Measurements from ENCODE around the gene RRAGD. TPM values are rescaled to one million over a fixed set of nuclear protein-coding genes. Genes with fewer than 3 reads are reported as not detected.
A peak's percentile ranks its signal among the peaks of the same experiment; 100 is the strongest.

The RRAGD gene
- total and polyA plus RNA-seq, 12 donors: 18.1 to 130 (median 115) TPM

GRCh38 chr6:89328976-89329375, 83.1 kb downstream of the RRAGD start:
- H3K9me3 ChIP-seq: no peaks in the 10 kb centered on the region
- H3K4me1 ChIP-seq: peaks cover 0 to 11% (median 6%) of the 10 kb centered on the region in 9 donors
- no peak overlapping the region for H3K4me3 ChIP-seq
- intact Hi-C loops (cut with DNase I): no loop called here
- H3K27ac ChIP-seq: no peak overlapping the region
- peaks cover 0 to 94% (median 27%) of the 10 kb centered on the region in 9 donors for H3K36me3 ChIP-seq
- ATAC-seq (no peak), DNase-seq (no peak)
- H3K27me3 ChIP-seq: no peaks in the 10 kb centered on the region
- WGBS, 2 donors: 88 to 90% methylated on average over 1 of the region's 1 CpG
- TF ChIP-seq CTCF (IDR thresholded peaks at IDR 0.05): no peak

GRCh38 chr6:89324304-89324703, 87.8 kb downstream of the RRAGD start:
- peaks cover 0 to 53% (median 17%) of the 10 kb centered on the region in 9 donors for H3K36me3 ChIP-seq
- 88 to 92% methylated on average over 3 of the region's 3 CpGs for WGBS, 2 donors

GRCh38 chr6:89323511-89323971, 88.5 kb downstream of the RRAGD start:
- H3K27ac ChIP-seq: peak overlapping the region in 6 of 10 donors; percentile 9 to 55 (median 36)
- H3K4me3 ChIP-seq: no peak overlapping the region
- DNase-seq (no peak), ATAC-seq (peak in 7 of 8 donors; percentile 20 to 61 (median 51))
- no peak for TF ChIP-seq CTCF (IDR thresholded peaks at IDR 0.05)
- intact Hi-C loops (cut with DNase I): no loop called here
- H3K4me1 ChIP-seq: peaks cover 0 to 42% (median 17%) of the 10 kb centered on the region in 9 donors
- WGBS, 2 donors: 39 to 43% methylated on average over 3 of the region's 3 CpGs
- H3K9me3 ChIP-seq: peaks cover 0 to 10% (median 0%) of the 10 kb centered on the region in 11 donors
- no peaks in the 10 kb centered on the region for H3K27me3 ChIP-seq
- peaks cover 0 to 45% (median 17%) of the 10 kb centered on the region in 9 donors for H3K36me3 ChIP-seq

More at GRCh38 chr6:89324304-89324703, 87.8 kb downstream of the RRAGD start:
- no peaks in the 10 kb centered on the region for H3K27me3 ChIP-seq
- intact Hi-C loops (cut with DNase I): no loop called here
- no peak overlapping the region for H3K4me3 ChIP-seq
- peak overlapping the region in 5 of 10 donors; percentile 36 to 55 (median 37) for H3K27ac ChIP-seq
- peaks cover 0 to 10% (median 0%) of the 10 kb centered on the region in 11 donors for H3K9me3 ChIP-seq
- TF ChIP-seq CTCF (IDR thresholded peaks at IDR 0.05): no peak
- ATAC-seq (no peak), DNase-seq (no peak)
- H3K4me1 ChIP-seq: peaks cover 0 to 42% (median 17%) of the 10 kb centered on the region in 9 donors

GRCh38 chr6:89321131-89321970, 90.7 kb downstream of the RRAGD start:
- H3K36me3 ChIP-seq: peaks cover 0 to 23% (median 5%) of the 10 kb centered on the region in 9 donors
- H3K9me3 ChIP-seq: peaks cover 0 to 10% (median 0%) of the 10 kb centered on the region in 11 donors
- H3K27me3 ChIP-seq: no peaks in the 10 kb centered on the region
- no peak overlapping the region for H3K27ac ChIP-seq
- no peak for TF ChIP-seq CTCF (IDR thresholded peaks at IDR 0.05)
- H3K4me3 ChIP-seq: peak overlapping the region in 1 of 10 donors; percentile 3
- intact Hi-C loops (cut with DNase I): no loop called here
- whole genome bisulfite sequencing, 2 donors: 81 to 83% methylated on average over 9 of the region's 9 CpGs
- peak in 4 of 8 donors; percentile 35 to 84 (median 58) for ATAC-seq
- peaks cover 0 to 48% (median 17%) of the 10 kb centered on the region in 9 donors for H3K4me1 ChIP-seq
- no peak for DNase-seq
